Measurements from ENCODE around the gene TIAM1. TPM values are rescaled to one million over a fixed set of nuclear protein-coding genes. Genes with fewer than 3 reads are reported as not detected.

Gene TIAM1
- total RNA-seq, 1 experiment from 2014 or later, result 28.7 TPM

DNA sequence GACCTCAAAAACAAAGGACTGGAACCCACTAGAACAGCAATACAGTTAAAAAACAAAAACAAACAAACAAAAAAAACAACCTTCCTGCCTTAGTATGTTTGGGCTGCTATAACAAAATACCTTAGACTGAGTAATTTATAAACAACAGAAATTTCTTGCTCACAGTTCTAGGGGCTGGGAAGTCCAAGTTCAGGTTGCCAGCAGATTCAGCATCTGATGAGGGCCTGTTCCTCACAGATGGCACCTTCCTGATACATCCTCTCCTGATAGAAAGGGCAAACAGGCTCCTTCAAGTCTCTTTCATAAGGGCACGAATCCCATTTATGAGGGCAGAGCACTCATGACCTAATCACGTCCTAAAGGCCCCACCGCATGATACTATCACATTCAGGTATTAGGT is 55.9 kb downstream of the TIAM1 start:
- Mint-ChIP-seq H3K4me3 (no peak overlapping the region), H3K27ac (no peak overlapping the region), H3K4me1 (peaks cover 28% of the 10 kb centered on the region), H3K27me3 (ENCODE audit: low read depth) (no peaks in the 10 kb centered on the region), H3K36me3 (peaks cover 16% of the 10 kb centered on the region), H3K9me3 (peaks cover 21% of the 10 kb centered on the region)
- ChIA-PET POLR2A (no interaction called here), CTCF (no interaction called here)
- DNase-seq (ENCODE audit: low spot score) (no peak), ATAC-seq (no peak)
- no peak for TF ChIP-seq NR2C2 (CRISPR knock-in tag; IDR thresholded peaks at IDR 0.05)
- no peak for TF ChIP-seq ZNF423 (CRISPR knock-in tag; IDR thresholded peaks at IDR 0.05)
- TF ChIP-seq ZNF416 (CRISPR knock-in tag; IDR thresholded peaks at IDR 0.05), result no peak
- no peak for TF ChIP-seq SMAD3 (CRISPR knock-in tag; IDR thresholded peaks at IDR 0.05; ENCODE audit: borderline replicate concordance)
- TF ChIP-seq MYBL2 (CRISPR knock-in tag; IDR thresholded peaks at IDR 0.05), result no peak
- TF ChIP-seq SOX15 (CRISPR knock-in tag; IDR thresholded peaks at IDR 0.05), result no peak

DNA sequence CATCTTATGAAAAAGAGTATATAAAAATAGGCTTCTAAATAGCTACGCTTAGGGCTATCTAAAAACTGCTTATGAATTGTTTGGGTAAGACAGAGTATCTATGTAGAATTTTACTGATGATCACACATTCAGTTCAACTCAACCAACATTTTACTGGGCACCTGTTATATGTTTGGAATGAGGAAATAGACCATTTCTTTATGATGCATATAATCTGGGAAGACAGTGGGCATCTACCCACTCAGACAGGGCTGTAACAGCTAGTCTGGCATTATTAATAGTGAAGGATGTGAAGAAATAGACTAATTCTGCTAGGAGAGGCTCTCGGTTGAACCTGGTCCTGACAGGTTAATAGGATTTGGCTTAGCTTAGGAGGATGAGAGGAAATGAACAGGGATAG is 56.9 kb downstream of the TIAM1 start:
- POLR2A ChIA-PET, result no interaction called here
- H3K4me1 Mint-ChIP-seq, result peaks cover 26% of the 10 kb centered on the region
- H3K27ac Mint-ChIP-seq, result no peak overlapping the region
- CTCF ChIA-PET, result no interaction called here
- H3K9me3 Mint-ChIP-seq, result peaks cover 21% of the 10 kb centered on the region
- no peak for DNase-seq (ENCODE audit: low spot score)
- no peak for ATAC-seq
- H3K27me3 Mint-ChIP-seq (ENCODE audit: low read depth), result no peaks in the 10 kb centered on the region
- H3K4me3 Mint-ChIP-seq, result no peak overlapping the region
- peaks cover 16% of the 10 kb centered on the region for H3K36me3 Mint-ChIP-seq
- no peak for TF ChIP-seq PRRX2 (CRISPR knock-in tag; IDR thresholded peaks at IDR 0.05)
- TF ChIP-seq RORB (CRISPR knock-in tag; IDR thresholded peaks at IDR 0.05), result no peak
- TF ChIP-seq, protein P1, sequence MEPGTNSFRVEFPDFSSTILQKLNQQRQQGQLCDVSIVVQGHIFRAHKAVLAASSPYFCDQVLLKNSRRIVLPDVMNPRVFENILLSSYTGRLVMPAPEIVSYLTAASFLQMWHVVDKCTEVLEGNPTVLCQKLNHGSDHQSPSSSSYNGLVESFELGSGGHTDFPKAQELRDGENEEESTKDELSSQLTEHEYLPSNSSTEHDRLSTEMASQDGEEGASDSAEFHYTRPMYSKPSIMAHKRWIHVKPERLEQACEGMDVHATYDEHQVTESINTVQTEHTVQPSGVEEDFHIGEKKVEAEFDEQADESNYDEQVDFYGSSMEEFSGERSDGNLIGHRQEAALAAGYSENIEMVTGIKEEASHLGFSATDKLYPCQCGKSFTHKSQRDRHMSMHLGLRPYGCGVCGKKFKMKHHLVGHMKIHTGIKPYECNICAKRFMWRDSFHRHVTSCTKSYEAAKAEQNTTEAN (CRISPR knock-in tag; IDR thresholded peaks at IDR 0.05), result no peak
- TF ChIP-seq, protein P2, sequence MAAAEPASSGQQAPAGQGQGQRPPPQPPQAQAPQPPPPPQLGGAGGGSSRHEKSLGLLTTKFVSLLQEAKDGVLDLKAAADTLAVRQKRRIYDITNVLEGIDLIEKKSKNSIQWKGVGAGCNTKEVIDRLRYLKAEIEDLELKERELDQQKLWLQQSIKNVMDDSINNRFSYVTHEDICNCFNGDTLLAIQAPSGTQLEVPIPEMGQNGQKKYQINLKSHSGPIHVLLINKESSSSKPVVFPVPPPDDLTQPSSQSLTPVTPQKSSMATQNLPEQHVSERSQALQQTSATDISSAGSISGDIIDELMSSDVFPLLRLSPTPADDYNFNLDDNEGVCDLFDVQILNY (CRISPR knock-in tag; IDR thresholded peaks at IDR 0.05), result no peak
- no peak for TF ChIP-seq ETV6 (CRISPR knock-in tag; IDR thresholded peaks at IDR 0.05)
- no peak for TF ChIP-seq MYBL2 (CRISPR knock-in tag; IDR thresholded peaks at IDR 0.05)
- no peak for TF ChIP-seq CREB1 (CRISPR knock-in tag; IDR thresholded peaks at IDR 0.05)
- TF ChIP-seq, protein P3, sequence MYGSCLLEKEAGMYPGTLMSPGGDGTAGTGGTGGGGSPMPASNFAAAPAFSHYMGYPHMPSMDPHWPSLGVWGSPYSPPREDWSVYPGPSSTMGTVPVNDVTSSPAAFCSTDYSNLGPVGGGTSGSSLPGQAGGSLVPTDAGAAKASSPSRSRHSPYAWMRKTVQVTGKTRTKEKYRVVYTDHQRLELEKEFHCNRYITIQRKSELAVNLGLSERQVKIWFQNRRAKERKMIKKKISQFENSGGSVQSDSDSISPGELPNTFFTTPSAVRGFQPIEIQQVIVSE (CRISPR knock-in tag; IDR thresholded peaks at IDR 0.05; ENCODE audit: borderline replicate concordance), result no peak
- TF ChIP-seq, protein P4, sequence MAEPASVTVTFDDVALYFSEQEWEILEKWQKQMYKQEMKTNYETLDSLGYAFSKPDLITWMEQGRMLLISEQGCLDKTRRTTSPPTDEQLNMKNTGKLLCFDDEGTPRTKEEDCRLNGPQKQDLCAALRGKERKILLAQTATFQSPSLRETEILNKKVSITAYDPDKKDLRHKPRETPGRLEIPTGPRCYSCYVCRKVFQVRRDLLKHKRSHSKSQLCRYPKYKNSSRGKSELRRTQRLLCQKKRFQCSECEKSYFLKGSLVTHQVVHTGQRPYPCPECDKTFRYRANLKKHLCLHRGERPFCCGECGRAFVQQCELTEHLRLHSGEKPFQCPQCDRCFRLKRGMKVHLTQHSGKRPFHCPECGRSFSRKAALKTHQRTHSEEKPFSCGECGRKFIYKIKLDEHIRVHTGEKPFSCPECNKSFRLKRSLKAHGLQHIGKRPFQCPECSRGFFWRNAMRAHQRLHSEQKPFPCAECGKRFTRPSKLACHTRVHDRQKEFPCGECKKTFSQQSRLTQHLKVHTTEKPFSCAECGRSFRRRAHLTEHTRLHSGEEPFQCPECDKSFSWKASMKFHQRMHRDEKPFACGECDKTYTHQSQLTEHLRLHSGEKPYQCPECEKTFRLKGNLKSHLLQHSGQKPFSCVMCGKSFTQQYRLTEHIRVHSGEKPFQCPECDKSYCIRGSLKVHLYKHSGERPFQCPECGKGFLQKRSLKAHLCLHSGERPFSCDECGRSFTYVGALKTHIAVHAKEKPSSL (CRISPR knock-in tag; conservative IDR thresholded peaks at IDR 0.05), result no peak
- TF ChIP-seq, protein P5, sequence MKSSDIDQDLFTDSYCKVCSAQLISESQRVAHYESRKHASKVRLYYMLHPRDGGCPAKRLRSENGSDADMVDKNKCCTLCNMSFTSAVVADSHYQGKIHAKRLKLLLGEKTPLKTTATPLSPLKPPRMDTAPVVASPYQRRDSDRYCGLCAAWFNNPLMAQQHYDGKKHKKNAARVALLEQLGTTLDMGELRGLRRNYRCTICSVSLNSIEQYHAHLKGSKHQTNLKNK (CRISPR knock-in tag; IDR thresholded peaks at IDR 0.05), result no peak

DNA sequence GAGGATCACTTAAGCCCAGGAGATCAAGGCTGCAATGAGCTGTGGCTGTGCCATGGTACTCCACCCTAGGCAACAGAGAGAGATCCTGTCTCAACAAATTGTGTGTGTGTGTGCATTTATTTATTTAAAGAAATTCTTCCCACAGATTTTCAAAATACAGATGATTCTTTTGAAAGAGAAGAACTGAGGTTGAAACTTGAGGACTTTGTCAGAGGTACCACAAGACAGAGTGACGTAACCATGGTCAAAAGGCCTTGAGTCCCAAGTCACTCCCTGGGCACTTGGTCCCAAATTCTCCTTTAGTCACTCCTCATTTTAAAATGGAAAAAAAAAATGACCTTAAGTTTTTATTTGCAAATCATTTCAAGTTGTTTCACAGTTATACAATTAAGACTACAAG is 57.4 kb downstream of the TIAM1 start:
- POLR2A ChIA-PET, result no interaction called here
- no peak for DNase-seq (ENCODE audit: low spot score)
- Mint-ChIP-seq H3K27ac (no peak overlapping the region), H3K9me3 (peaks cover 23% of the 10 kb centered on the region), H3K4me3 (no peak overlapping the region), H3K4me1 (peaks cover 20% of the 10 kb centered on the region), H3K36me3 (peaks cover 16% of the 10 kb centered on the region), H3K27me3 (ENCODE audit: low read depth) (no peaks in the 10 kb centered on the region)
- CTCF ChIA-PET, result no interaction called here
- no peak for ATAC-seq
- TF ChIP-seq, protein P6, sequence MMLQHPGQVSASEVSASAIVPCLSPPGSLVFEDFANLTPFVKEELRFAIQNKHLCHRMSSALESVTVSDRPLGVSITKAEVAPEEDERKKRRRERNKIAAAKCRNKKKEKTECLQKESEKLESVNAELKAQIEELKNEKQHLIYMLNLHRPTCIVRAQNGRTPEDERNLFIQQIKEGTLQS (CRISPR knock-in tag; conservative IDR thresholded peaks at IDR 0.05), result no peak
- TF ChIP-seq, protein P7, sequence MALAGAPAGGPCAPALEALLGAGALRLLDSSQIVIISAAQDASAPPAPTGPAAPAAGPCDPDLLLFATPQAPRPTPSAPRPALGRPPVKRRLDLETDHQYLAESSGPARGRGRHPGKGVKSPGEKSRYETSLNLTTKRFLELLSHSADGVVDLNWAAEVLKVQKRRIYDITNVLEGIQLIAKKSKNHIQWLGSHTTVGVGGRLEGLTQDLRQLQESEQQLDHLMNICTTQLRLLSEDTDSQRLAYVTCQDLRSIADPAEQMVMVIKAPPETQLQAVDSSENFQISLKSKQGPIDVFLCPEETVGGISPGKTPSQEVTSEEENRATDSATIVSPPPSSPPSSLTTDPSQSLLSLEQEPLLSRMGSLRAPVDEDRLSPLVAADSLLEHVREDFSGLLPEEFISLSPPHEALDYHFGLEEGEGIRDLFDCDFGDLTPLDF (CRISPR knock-in tag; IDR thresholded peaks at IDR 0.05), result no peak
- TF ChIP-seq ZNF138 (CRISPR knock-in tag; conservative IDR thresholded peaks at IDR 0.05), result no peak
- TF ChIP-seq, protein P4 (CRISPR knock-in tag; conservative IDR thresholded peaks at IDR 0.05), result no peak
- TF ChIP-seq, protein P8, sequence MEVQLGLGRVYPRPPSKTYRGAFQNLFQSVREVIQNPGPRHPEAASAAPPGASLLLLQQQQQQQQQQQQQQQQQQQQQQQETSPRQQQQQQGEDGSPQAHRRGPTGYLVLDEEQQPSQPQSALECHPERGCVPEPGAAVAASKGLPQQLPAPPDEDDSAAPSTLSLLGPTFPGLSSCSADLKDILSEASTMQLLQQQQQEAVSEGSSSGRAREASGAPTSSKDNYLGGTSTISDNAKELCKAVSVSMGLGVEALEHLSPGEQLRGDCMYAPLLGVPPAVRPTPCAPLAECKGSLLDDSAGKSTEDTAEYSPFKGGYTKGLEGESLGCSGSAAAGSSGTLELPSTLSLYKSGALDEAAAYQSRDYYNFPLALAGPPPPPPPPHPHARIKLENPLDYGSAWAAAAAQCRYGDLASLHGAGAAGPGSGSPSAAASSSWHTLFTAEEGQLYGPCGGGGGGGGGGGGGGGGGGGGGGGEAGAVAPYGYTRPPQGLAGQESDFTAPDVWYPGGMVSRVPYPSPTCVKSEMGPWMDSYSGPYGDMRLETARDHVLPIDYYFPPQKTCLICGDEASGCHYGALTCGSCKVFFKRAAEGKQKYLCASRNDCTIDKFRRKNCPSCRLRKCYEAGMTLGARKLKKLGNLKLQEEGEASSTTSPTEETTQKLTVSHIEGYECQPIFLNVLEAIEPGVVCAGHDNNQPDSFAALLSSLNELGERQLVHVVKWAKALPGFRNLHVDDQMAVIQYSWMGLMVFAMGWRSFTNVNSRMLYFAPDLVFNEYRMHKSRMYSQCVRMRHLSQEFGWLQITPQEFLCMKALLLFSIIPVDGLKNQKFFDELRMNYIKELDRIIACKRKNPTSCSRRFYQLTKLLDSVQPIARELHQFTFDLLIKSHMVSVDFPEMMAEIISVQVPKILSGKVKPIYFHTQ (CRISPR knock-in tag; IDR thresholded peaks at IDR 0.05), result no peak
- TF ChIP-seq NFE2L1 (CRISPR knock-in tag; IDR thresholded peaks at IDR 0.05), result no peak
- no peak for TF ChIP-seq TEAD1 (CRISPR knock-in tag; IDR thresholded peaks at IDR 0.05)
- no peak for TF ChIP-seq ZBTB21 (CRISPR knock-in tag; IDR thresholded peaks at IDR 0.05; ENCODE audit: borderline replicate concordance)

Data from WTC11 (cell line).